GM12865 (cell line): ENCODE results near the gene ZNF780A.

Experiments
- DNase-seq: peaks from one replicate; pipeline ENCODE4 v3.0.0; 2010; ENCODE audit warnings: low read depth
- H3K4me3 ChIP-seq: 2 replicates; pipeline ENCODE4 v1.5.1; 2011; ENCODE audit warnings: mild to moderate bottlenecking, low read depth, low read length, control low read depth
- TF ChIP-seq, protein P1 (sequence below): IDR thresholded peaks from 2 replicates; pipeline ENCODE4 v1.5.1; 2011; ENCODE audit warnings: low read length, control low read depth, low read depth, inconsistent platforms; ENCODE audit not compliant: insufficient read depth; ENCODE audit errors: missing control alignments

The ZNF780A gene

GRCh38 chr19:40081411-40081810, 9.3 kb downstream of the ZNF780A start:
- no peak for DNase-seq
- no peak overlapping the region for H3K4me3 ChIP-seq
- TF ChIP-seq, protein P1, sequence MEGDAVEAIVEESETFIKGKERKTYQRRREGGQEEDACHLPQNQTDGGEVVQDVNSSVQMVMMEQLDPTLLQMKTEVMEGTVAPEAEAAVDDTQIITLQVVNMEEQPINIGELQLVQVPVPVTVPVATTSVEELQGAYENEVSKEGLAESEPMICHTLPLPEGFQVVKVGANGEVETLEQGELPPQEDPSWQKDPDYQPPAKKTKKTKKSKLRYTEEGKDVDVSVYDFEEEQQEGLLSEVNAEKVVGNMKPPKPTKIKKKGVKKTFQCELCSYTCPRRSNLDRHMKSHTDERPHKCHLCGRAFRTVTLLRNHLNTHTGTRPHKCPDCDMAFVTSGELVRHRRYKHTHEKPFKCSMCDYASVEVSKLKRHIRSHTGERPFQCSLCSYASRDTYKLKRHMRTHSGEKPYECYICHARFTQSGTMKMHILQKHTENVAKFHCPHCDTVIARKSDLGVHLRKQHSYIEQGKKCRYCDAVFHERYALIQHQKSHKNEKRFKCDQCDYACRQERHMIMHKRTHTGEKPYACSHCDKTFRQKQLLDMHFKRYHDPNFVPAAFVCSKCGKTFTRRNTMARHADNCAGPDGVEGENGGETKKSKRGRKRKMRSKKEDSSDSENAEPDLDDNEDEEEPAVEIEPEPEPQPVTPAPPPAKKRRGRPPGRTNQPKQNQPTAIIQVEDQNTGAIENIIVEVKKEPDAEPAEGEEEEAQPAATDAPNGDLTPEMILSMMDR = no peak

- TF ChIP-seq, protein P1 = no peak
- DNase-seq = no peak
- no peak overlapping the region for H3K4me3 ChIP-seq
These were observed 10.5 kb downstream of the ZNF780A start for GRCh38 chr19:40080289-40080688.

DNA sequence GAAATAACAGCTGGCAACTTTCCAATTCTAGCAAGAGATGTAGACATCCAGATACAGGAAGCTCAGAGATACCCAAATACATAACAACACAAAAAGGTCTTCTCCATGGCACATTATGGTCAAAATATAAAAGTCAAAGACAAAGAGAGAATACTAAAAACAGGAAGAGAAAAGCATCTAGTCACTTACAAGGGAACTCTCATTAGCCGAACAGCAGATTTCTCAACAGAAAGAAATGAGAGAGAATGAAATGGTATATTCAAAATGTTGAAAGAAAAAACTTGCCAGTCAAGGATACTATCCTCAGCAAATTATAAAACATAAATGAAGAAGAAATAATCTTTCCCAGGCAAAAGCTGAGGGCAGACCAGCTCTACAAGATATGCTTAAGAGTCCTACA, 12.4 kb downstream of the ZNF780A start:
- no peak for DNase-seq
- no peak overlapping the region for H3K4me3 ChIP-seq
- TF ChIP-seq, protein P1 = no peak

GRCh38 chr19:40070058-40070457, 20.7 kb downstream of the ZNF780A start:
- no peak for DNase-seq
- TF ChIP-seq, protein P1 = no peak
- H3K4me3 ChIP-seq = no peak overlapping the region

DNA sequence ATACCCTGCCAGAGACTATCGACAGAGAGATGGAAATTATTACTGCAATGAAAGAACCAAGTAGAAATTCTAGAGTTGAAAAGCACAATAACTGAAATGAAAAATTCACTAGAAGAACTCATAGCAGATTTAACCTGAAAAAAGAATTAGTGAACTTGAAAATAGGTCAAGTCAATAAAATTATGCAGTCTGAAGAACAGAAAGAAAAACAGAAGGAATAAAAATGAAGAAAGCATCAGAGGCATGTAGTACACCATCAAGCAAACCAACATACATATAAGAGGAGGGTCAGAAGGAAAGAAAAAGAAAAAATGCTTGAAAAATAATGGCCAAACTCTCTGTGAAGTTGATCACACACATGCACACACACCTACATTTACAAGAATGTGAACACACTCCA, 31.1 kb downstream of the ZNF780A start:
- DNase-seq = no peak

DNA sequence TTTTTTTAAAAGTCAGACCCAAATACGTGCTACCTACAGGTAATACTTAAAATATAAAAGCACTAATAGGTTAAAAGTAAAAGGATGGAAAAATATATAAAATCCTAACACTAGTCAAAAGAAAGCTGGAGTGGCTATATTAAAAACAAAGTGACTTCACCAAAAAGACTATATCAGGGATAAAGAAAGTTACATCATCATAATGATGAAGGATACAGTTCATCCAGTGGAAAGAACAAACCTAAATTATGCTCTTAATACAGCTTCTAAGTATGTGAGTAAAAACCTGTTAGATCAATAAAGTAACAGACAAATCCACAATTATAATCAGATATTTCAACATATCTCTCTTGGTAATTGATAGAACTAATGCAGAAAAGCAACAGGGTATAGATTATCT, 33.6 kb downstream of the ZNF780A start:
- TF ChIP-seq, protein P1 = no peak
- DNase-seq = no peak
- peak overlapping the region; percentile 87 for H3K4me3 ChIP-seq

More for the DNA sequence above, 31.1 kb downstream of the ZNF780A start:
- no peak overlapping the region for H3K4me3 ChIP-seq
- TF ChIP-seq, protein P1 = no peak

DNA sequence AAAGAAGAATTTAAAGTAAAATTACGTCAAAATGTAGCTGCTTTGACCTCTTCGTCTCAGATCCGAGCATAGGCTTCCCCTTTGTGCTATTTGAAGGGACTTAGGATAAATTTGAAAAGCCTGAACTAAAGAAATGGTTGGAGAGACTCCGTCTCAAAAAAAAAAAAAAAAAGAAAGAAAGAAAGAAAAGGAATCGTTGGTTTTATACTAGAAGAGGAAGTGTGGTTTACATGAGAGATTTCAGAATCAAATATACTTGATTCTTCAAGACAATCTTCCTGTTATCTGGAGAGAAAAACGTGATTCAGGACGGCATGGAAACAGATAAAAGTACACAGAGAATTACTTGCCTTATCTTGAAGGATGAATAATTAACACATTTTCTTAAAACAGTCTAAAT, 34.2 kb downstream of the ZNF780A start:
- peak overlapping the region; percentile 87 for H3K4me3 ChIP-seq
- TF ChIP-seq, protein P1 = no peak

More for the DNA sequence above, 34.2 kb downstream of the ZNF780A start:
- DNase-seq = no peak
